Activated naive CD8-positive, alpha-beta T cell (primary cell): ENCODE results near the gene USP17L24.
"Not testable (repeated sequence)": the region's sequence is repeated elsewhere in the genome, so short reads cannot be mapped to it uniquely, and the experiment has no call there.

ENCODE experiments used
- H3K27ac Mint-ChIP-seq: one replicate; pipeline ENCODE4 v1.8.0; 2021; ENCODE audit warnings: mixed read lengths
- H3K27me3 Mint-ChIP-seq: one replicate; pipeline ENCODE4 v1.8.0; 2021; ENCODE audit warnings: mixed read lengths
- H3K36me3 Mint-ChIP-seq: one replicate; pipeline ENCODE4 v1.8.0; 2021; ENCODE audit warnings: mixed read lengths
- H3K4me1 Mint-ChIP-seq: one replicate; pipeline ENCODE4 v1.8.0; 2021; ENCODE audit warnings: low read depth, mixed read lengths
- H3K4me3 Mint-ChIP-seq: one replicate; pipeline ENCODE4 v1.8.0; 2021; ENCODE audit warnings: mild to moderate bottlenecking, mixed read lengths
- H3K9me3 Mint-ChIP-seq: one replicate; pipeline ENCODE4 v1.8.0; 2021; ENCODE audit warnings: low read depth, mixed read lengths

Gene USP17L24

GRCh38 chr4:9324865-9325264, at the start of gene USP17L24:
TSS of gene USP17L24 (plus strand) at chr4:9325165. CDS start at chr4:9325165, 0 bp downstream.
- not testable (repeated sequence) for H3K27me3 Mint-ChIP-seq, H3K4me1 Mint-ChIP-seq, H3K9me3 Mint-ChIP-seq, H3K4me3 Mint-ChIP-seq, H3K27ac Mint-ChIP-seq, H3K36me3 Mint-ChIP-seq

- H3K9me3 Mint-ChIP-seq, H3K27me3 Mint-ChIP-seq, H3K4me3 Mint-ChIP-seq, H3K36me3 Mint-ChIP-seq, H3K4me1 Mint-ChIP-seq, H3K27ac Mint-ChIP-seq: not testable (repeated sequence)
Observed at GRCh38 chr4:9324191-9324590, 774 bp upstream of the USP17L24 start.

- not testable (repeated sequence) for H3K27ac Mint-ChIP-seq, H3K4me3 Mint-ChIP-seq, H3K36me3 Mint-ChIP-seq, H3K27me3 Mint-ChIP-seq, H3K9me3 Mint-ChIP-seq, H3K4me1 Mint-ChIP-seq
Observed at GRCh38 chr4:9329611-9330010, 4.6 kb downstream of the USP17L24 start, which contains the start of gene USP17L25. TSS of gene USP17L25 (plus strand) at chr4:9329911. CDS start at chr4:9329911, 0 bp downstream.

- not testable (repeated sequence) for H3K36me3 Mint-ChIP-seq, H3K27ac Mint-ChIP-seq, H3K4me3 Mint-ChIP-seq, H3K27me3 Mint-ChIP-seq, H3K9me3 Mint-ChIP-seq, H3K4me1 Mint-ChIP-seq
Observed at GRCh38 chr4:9334358-9334757, 9.4 kb downstream of the USP17L24 start, which contains the start of gene USP17L26. TSS of gene USP17L26 (plus strand) at chr4:9334658. CDS start at chr4:9334658, 0 bp downstream.

- H3K4me3 Mint-ChIP-seq, H3K27ac Mint-ChIP-seq, H3K36me3 Mint-ChIP-seq, H3K4me1 Mint-ChIP-seq, H3K27me3 Mint-ChIP-seq, H3K9me3 Mint-ChIP-seq: not testable (repeated sequence)
Observed at GRCh38 chr4:9339103-9339502, 14.1 kb downstream of the USP17L24 start, which contains the start of gene USP17L5. TSS of gene USP17L5 (plus strand) at chr4:9339403. CDS start at chr4:9339403, 0 bp downstream.

GRCh38 chr4:9343848-9344247, 18.9 kb downstream of the USP17L24 start, which contains the start of gene USP17L27:
TSS of gene USP17L27 (plus strand) at chr4:9344148. CDS start at chr4:9344148, 0 bp downstream.
- H3K27me3 Mint-ChIP-seq, H3K27ac Mint-ChIP-seq, H3K4me3 Mint-ChIP-seq, H3K4me1 Mint-ChIP-seq, H3K9me3 Mint-ChIP-seq, H3K36me3 Mint-ChIP-seq: not testable (repeated sequence)

- H3K27me3 Mint-ChIP-seq, H3K27ac Mint-ChIP-seq, H3K36me3 Mint-ChIP-seq, H3K9me3 Mint-ChIP-seq, H3K4me1 Mint-ChIP-seq, H3K4me3 Mint-ChIP-seq: not testable (repeated sequence)
Observed at GRCh38 chr4:9348593-9348992, 23.6 kb downstream of the USP17L24 start, which contains the start of gene USP17L28. TSS of gene USP17L28 (plus strand) at chr4:9348893. CDS start at chr4:9348893, 0 bp downstream.

GRCh38 chr4:9350866-9351265, 25.9 kb downstream of the USP17L24 start:
- H3K36me3 Mint-ChIP-seq, H3K27me3 Mint-ChIP-seq, H3K4me3 Mint-ChIP-seq, H3K9me3 Mint-ChIP-seq, H3K27ac Mint-ChIP-seq, H3K4me1 Mint-ChIP-seq: not testable (repeated sequence)

- not testable (repeated sequence) for H3K27me3 Mint-ChIP-seq, H3K4me1 Mint-ChIP-seq, H3K9me3 Mint-ChIP-seq, H3K36me3 Mint-ChIP-seq, H3K4me3 Mint-ChIP-seq, H3K27ac Mint-ChIP-seq
Observed at GRCh38 chr4:9353338-9353737, 28.4 kb downstream of the USP17L24 start, which contains the start of gene USP17L29. TSS of gene USP17L29 (plus strand) at chr4:9353638. CDS start at chr4:9353638, 0 bp downstream.

- H3K27me3 Mint-ChIP-seq, H3K4me1 Mint-ChIP-seq, H3K4me3 Mint-ChIP-seq, H3K27ac Mint-ChIP-seq, H3K9me3 Mint-ChIP-seq, H3K36me3 Mint-ChIP-seq: not testable (repeated sequence)
Observed at GRCh38 chr4:9362829-9363228, 37.9 kb downstream of the USP17L24 start, which contains the start of gene USP17L30. TSS of gene USP17L30 (plus strand) at chr4:9363129. CDS start at chr4:9363129, 0 bp downstream.
